HG02763 (cell line): ENCODE measurements around the gene LNPK.
"Not testable (repeated sequence)": the region's sequence is repeated elsewhere in the genome, so short reads cannot be mapped to it uniquely, and the experiment has no call there.

Experiments
- ATAC-seq: cut with Tn5 transposase; IDR thresholded peaks from one replicate; pipeline ENCODE4 v1.9.1; 2021; ENCODE audit warnings: mild to moderate bottlenecking, moderate library complexity; ENCODE audit not compliant: unreplicated experiment

LNPK gene

GRCh38 chr2:175913267-175913666, 88.8 kb downstream of the LNPK start:
- ATAC-seq, result not testable (repeated sequence)

DNA sequence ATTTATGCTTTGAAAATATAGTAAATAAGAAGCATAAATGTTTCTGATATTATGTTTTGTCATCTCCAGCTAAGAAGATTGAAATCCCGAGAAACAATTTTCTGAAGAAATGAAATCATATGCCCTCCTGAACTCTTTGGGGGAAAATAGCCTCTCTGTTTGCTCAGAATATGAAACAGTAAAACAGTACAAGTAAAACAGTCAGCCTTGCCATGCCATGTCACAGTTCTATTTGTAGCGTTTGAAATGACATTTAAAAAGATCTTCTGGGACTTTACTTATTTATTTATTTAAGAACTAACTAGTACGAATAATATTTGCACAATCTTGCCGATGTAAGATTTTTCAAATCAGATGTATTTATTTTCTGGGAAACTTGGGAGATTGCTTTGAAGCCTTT, 98.0 kb downstream of the LNPK start:
- ATAC-seq, result no peak

DNA sequence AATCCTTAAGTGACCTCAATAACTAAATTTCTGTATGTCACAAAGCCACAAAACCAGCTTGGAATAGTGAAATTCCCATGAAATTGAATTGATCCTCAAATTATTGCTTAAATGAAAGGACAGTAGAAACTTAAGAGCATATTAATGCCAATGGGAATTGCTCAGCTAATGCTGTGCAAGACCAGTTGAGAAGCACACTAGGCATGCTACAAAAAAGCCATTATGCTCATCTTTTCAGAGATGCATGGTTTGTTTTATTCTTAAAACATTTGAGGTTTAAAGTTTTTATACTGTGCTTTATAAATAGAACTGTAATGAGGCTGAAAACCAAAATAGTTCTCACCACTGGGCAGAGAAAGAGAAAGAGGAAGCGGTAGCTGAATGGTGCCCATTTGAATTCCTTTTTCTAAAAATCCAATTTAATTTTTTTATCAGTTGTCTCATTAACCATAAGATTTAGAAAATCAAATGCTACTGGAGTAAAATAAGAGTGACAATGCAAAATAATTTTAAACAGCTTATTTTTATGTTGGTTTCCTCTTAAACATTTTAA, 98.6 kb downstream of the LNPK start:
- no peak for ATAC-seq

DNA sequence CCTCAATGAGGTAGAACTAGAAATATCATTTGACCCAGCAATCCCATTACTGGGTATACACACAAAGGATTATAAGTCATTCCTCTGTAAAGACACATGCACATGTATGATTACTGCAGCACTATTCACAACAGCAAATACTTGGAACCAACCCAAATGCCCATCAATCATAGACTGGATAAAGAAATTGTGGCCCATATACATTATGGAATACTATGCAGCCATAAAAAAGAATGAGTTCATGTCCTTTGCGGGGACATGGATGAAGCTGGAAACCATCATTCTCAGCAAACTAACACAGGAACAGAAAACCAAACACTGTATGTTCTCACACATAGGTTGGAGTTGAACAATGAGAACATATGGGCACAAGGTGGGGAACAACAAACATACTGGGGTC, 106.1 kb downstream of the LNPK start:
- ATAC-seq, result not testable (repeated sequence)

DNA sequence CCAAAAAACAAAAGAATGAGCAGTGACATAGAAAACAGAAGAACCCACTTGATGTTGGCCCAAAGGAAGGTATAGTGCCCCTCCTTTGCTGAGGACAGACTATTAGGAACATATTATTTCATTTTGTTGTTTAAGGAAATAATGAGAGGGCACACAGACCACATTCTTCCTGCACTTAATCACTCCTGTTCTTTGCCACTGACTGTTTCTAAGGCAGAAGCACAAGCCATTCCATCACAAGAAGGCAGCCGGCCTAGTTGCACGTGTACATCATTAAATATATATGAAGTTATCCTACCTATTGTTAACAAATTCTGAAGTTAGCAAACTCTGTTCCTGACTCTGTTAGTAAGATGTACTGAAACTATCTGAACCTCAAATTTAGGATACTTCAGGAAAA, 110.0 kb downstream of the LNPK start:
- ATAC-seq, result no peak

- ATAC-seq, result no peak
Measured at GRCh38 chr2:175890636-175891242, 111.3 kb downstream of the LNPK start.

- ATAC-seq, result no peak
Measured at GRCh38 chr2:175889701-175890302, 112.3 kb downstream of the LNPK start.

- no peak for ATAC-seq
Measured at GRCh38 chr2:175887776-175888175, 114.3 kb downstream of the LNPK start.

GRCh38 chr2:175884697-175885393, 117.2 kb downstream of the LNPK start:
- ATAC-seq, result no peak

DNA sequence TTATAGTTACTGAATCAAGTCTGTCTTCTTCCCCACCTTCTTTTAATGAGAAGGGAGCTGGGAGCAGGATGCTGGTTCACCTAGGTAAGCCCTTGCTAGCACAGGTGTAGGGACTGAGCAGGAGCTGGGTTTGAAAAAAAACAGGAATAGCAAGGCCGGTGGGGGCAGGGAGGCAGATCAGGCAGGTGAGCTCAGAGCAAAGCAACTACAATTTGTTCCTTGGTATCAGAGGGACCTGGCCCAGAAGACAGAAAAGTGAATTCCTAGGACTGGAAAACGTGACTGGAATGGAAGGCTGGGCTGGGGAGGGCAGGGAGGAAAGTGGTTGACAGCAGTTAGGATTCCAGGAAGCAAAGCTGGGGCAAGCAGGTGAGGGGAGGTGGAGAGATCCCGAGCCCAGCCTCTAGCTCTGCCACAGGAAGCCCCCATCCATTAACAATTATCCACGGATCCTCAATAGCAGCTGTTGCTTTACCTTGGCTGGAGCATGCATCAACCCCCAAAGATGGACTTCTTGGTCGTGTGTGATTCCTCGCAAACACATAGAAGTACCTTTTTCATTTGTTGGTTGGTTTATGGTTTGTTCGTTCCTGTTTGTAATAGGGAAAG, 118.4 kb downstream of the LNPK start:
- ATAC-seq, result no peak

DNA sequence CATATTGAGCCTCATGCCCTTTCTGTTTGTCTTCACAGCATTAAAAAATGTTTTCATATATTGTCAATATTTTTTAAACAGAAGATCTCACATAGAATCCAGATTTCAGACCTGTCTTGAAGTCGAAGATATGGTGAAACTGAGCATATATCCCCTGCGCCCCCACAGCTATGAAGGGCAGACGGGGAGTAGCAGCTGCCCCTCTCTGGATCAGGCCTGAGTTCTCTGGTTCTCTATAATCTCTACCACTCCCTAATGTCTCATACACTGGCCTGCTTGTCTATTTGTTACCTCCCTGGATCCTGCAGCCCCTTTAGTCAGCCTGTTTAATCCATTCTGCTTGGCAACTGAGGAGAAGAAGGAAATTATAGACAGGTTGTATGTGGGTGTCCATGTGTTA, 122.4 kb downstream of the LNPK start:
- ATAC-seq, result no peak

- ATAC-seq, result no peak
Measured at GRCh38 chr2:175877845-175878544, 124.1 kb downstream of the LNPK start.

GRCh38 chr2:175874291-175874690, 127.8 kb downstream of the LNPK start:
- ATAC-seq, result no peak
